ENCODE measurements around the gene ATP1A1. TPM values are rescaled to one million over a fixed set of nuclear protein-coding genes. Genes with fewer than 3 reads are reported as not detected.

ATP1A1 gene
- total and polyA plus RNA-seq, 9 of the 15 experiments (the other 6 are each of a cell fraction or from before 2014, with no cell fraction given), result 99.3 to 513 (median 234) TPM

GRCh38 chr1:116372191-116372590 is 853 bp upstream of the ATP1A1 start:
- ChIA-PET CTCF (ENCODE audit: low intra/inter-chr PET ratio) (no interaction called here), POLR2A (interaction anchor here (0.8 to 4.7 kb wide), 3 partner anchors 11 to 44 kb away, joined by 3 to 33 read pairs (median 3); no protein-coding TSS in a partner anchor)
- Histone ChIP-seq H3K4me3 (peak overlapping the region; percentile 73; the same call in 1 of the 2 replicates), H3K27me3 (ENCODE audit: control insufficient read depth in 2 of 2, insufficient read depth in 2 of 2, low read length in 2 of 2) (peaks cover 4 to 7% of the 10 kb centered on the region in 2 experiments; a peak in 1 of 5 replicates), H3K9me1 (ENCODE audit: control insufficient read depth, insufficient read depth, low read length) (no peaks in the 10 kb centered on the region), H3K27ac (ENCODE audit: extremely low read depth, low read depth, low read length) (no peak overlapping the region), H3K9me3 (replicated peaks; ENCODE audit: control insufficient read depth, insufficient read depth, low read depth, low read length) (no peaks in the 10 kb centered on the region), H3K79me2 (ENCODE audit: control insufficient read depth, insufficient read depth, low read length) (peaks cover 40% of the 10 kb centered on the region), H3K36me3 (ENCODE audit: control insufficient read depth, insufficient read depth, low read length) (peaks cover 9% of the 10 kb centered on the region; the same call in 2 of the 3 replicates), H3K9ac (ENCODE audit: insufficient read depth in 1 of 2, low read depth in 2 of 2, low read length in 2 of 2) (no peak overlapping the region; a peak in 2 of 4 replicates), H3K4me1 (replicated peaks in 1 of 2; ENCODE audit: control insufficient read depth in 2 of 2, insufficient read depth in 2 of 2, low read length in 2 of 2) (peaks cover 15 to 30% of the 10 kb centered on the region in 2 experiments), H4K20me1 (replicated peaks; ENCODE audit: control insufficient read depth, insufficient read depth, low read length) (peaks cover 32% of the 10 kb centered on the region), H2AFZ (ENCODE audit: low read depth, low read length) (peak overlapping the region; percentile 95), H3K4me2 (ENCODE audit: insufficient read depth, low read length) (peak overlapping the region; percentile 91)
- ATAC-seq (no peak), DNase-seq (ENCODE audit: extremely low read depth in 1 of 4, low spot score in 3 of 4) (no peak), FAIRE-seq (no peak)
- in situ Hi-C loops (cut with MboI), result no loop called here
- intact Hi-C loops (cut with micrococcal nuclease), result no loop called here
- 50% methylated on average over 11 of the region's 11 CpGs for WGBS (ENCODE audit: insufficient coverage, low coverage, missing lambda C conversion rate)
- no TSS peak for BruUV-seq (replicated peaks)
- TF ChIP-seq THRB (CRISPR knock-in tag; conservative IDR thresholded peaks at IDR 0.05) (no peak), ZNF239 (CRISPR knock-in tag; IDR thresholded peaks at IDR 0.05) (no peak), ZFP1 (CRISPR knock-in tag; IDR thresholded peaks at IDR 0.05) (no peak), ZNF41 (CRISPR knock-in tag; conservative IDR thresholded peaks at IDR 0.05) (no peak), ZNF436 (CRISPR knock-in tag; IDR thresholded peaks at IDR 0.05) (no peak), NEUROD1 (IDR thresholded peaks at IDR 0.05; ENCODE audit: borderline replicate concordance, low read depth, low read length, partially characterized antibody) (no peak), HNRNPL (IDR thresholded peaks at IDR 0.05; ENCODE audit: low read depth, low read length) (no peak), PATZ1 (CRISPR knock-in tag; IDR thresholded peaks at IDR 0.05; ENCODE audit: borderline replicate concordance) (no peak), ZEB2 (IDR thresholded peaks at IDR 0.05) (no peak), KAT7 (CRISPR knock-in tag; IDR thresholded peaks at IDR 0.05; ENCODE audit: borderline replicate concordance) (no peak; the same call in 1 of the 2 replicates), ZC3H11A (IDR thresholded peaks at IDR 0.05; ENCODE audit: low read depth, low read length) (no peak), HBP1 (CRISPR knock-in tag; IDR thresholded peaks at IDR 0.05) (no peak), FOXM1 (IDR thresholded peaks at IDR 0.05; ENCODE audit: low read depth) (no peak), FOXM1 (CRISPR knock-in tag; IDR thresholded peaks at IDR 0.05; ENCODE audit: low read depth) (no peak), ATF6 (CRISPR knock-in tag; IDR thresholded peaks at IDR 0.05) (no peak)
- TF ChIP-seq, protein P1, sequence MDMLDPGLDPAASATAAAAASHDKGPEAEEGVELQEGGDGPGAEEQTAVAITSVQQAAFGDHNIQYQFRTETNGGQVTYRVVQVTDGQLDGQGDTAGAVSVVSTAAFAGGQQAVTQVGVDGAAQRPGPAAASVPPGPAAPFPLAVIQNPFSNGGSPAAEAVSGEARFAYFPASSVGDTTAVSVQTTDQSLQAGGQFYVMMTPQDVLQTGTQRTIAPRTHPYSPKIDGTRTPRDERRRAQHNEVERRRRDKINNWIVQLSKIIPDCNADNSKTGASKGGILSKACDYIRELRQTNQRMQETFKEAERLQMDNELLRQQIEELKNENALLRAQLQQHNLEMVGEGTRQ (CRISPR knock-in tag; IDR thresholded peaks at IDR 0.05), result no peak
